A673 (cell line): ENCODE measurements around the gene HNRNPUL1.

ENCODE experiments used
- EZH2 ChIP-seq: fragments of 200-600 bp; sonication (generic); IDR thresholded peaks from 2 replicates; pipeline ENCODE4 v1.6.1; 2017; ENCODE audit warnings: borderline replicate concordance, low read depth, mild to moderate bottlenecking, mixed read lengths, antibody characterized with exemption, low read length; ENCODE audit not compliant: poor library complexity, severe bottlenecking
- TF ChIP-seq, protein P1 (sequence below): fragments of 300-800, 200-600 bp; sonication (generic); conservative IDR thresholded peaks from 2 replicates; pipeline ENCODE4 v1.5.1; 2017; ENCODE audit warnings: low read depth, mild to moderate bottlenecking, antibody characterized with exemption, low read length, moderate library complexity, mixed read lengths

DNA sequence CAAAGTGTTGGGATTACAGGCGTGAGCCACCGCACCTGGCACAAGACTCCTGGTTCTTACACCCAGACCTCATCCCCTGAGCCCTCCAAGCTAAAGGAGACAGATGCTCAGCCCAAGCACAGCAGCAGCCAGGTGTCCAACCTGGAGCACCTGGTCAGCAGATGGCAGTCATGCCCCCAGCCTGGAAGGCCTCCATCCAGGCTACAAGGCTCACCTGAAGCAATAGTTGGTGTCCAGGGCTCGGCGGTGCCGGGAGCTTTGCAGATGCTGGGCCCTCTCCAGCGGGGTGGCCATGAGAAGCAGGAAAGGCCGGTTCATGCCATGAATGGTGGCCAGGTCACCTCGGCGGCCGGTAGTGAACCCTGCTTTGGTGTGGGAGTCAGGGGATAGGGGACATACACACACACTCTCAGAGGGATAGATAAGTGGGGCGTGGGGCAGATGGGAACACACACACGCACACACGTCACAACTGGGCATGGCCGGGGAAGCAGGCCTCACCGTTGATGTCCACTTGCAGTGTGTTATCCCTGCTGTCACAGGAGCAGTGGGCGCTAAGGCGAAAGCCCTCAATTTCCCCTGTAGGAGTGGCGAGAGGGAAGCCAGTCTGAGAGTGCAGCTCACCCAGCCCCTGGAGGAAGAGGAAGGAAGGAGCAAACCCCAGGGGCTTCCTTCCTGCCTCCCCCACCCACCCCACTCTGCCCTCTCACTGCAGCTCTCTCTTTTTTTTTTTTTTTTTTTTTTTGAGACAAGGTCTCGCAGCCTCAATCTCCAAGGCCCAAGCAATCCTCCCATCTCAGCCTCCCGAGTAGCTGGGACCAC is 77.7 kb downstream of the HNRNPUL1 start:
- TF ChIP-seq, protein P1, sequence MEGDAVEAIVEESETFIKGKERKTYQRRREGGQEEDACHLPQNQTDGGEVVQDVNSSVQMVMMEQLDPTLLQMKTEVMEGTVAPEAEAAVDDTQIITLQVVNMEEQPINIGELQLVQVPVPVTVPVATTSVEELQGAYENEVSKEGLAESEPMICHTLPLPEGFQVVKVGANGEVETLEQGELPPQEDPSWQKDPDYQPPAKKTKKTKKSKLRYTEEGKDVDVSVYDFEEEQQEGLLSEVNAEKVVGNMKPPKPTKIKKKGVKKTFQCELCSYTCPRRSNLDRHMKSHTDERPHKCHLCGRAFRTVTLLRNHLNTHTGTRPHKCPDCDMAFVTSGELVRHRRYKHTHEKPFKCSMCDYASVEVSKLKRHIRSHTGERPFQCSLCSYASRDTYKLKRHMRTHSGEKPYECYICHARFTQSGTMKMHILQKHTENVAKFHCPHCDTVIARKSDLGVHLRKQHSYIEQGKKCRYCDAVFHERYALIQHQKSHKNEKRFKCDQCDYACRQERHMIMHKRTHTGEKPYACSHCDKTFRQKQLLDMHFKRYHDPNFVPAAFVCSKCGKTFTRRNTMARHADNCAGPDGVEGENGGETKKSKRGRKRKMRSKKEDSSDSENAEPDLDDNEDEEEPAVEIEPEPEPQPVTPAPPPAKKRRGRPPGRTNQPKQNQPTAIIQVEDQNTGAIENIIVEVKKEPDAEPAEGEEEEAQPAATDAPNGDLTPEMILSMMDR: no peak
- no peak for TF ChIP-seq EZH2
